GM21360 (cell line): ENCODE data around the gene TGFBR3.

Source experiments
- ATAC-seq: cut with Tn5 transposase; IDR thresholded peaks from one replicate; pipeline ENCODE4 v1.9.1; 2021; ENCODE audit warnings: mild to moderate bottlenecking, moderate library complexity; ENCODE audit not compliant: unreplicated experiment

The TGFBR3 gene

GRCh38 chr1:91661121-91661520, 224.8 kb downstream of the TGFBR3 start:
- ATAC-seq, result no peak

DNA sequence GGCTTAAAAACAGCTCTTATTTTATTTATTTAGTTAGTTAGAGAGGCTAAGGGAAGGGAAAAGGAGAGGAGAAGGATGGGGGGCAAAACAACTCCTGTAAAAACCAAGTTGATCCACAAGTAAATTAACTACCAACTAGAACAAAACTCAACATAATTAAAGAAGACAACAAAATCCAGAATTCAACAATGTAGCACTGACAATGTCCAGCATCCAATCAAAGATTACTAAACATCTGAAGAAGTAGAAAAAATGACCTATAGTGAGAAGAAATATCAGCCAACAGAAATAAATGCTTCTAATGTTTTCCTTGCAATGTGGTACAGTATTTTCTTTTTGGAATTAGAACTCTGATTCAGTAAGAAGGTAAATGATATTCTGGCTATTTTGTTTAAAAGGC, 225.2 kb downstream of the TGFBR3 start:
- no peak for ATAC-seq

GRCh38 chr1:91655912-91656449, 230.0 kb downstream of the TGFBR3 start:
- ATAC-seq, result no peak

- no peak for ATAC-seq
Measured at GRCh38 chr1:91653183-91653582, 232.8 kb downstream of the TGFBR3 start.

GRCh38 chr1:91651661-91652071, 234.3 kb downstream of the TGFBR3 start:
- ATAC-seq, result no peak

DNA sequence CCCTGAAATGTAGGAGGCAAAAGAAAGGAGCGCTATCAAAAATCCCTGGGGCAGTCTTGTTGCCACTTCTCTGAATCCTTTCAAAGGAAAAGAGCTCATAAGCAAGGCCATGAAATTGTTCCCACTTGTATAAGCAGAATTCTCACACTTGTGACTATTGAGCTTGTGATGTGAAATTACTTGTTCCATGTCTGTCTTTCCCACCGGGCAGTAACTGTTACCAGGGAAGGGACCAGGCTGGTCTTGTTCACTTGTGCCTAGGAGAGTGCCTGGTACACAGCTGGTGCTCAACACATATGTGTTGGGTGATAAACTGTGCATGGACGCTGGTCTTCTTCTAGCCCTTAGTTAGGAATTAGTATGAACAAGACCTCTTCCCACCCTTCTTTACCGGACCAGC, 234.7 kb downstream of the TGFBR3 start:
- ATAC-seq, result no peak

- no peak for ATAC-seq
Measured at GRCh38 chr1:91650764-91651163, 235.2 kb downstream of the TGFBR3 start.

DNA sequence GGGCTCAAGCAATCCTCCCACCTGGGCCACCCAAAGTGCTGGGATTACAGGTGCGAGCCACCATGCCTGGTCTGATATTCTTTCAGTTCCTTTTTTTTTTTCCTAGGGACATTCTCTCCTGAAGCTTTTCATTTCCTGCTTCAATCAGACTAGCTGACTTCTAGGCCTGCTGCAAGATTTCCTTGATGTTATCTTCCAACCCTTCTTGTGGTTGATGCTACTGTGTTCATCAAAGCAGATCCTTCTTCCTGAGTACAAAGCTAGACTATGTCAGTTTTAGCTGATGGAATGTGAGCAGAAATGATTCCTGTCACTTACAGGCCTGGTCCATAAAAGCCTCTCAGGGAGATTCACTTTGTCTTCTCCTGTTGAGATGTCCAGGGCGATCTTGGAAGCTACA, 238.9 kb downstream of the TGFBR3 start:
- ATAC-seq, result no peak

DNA sequence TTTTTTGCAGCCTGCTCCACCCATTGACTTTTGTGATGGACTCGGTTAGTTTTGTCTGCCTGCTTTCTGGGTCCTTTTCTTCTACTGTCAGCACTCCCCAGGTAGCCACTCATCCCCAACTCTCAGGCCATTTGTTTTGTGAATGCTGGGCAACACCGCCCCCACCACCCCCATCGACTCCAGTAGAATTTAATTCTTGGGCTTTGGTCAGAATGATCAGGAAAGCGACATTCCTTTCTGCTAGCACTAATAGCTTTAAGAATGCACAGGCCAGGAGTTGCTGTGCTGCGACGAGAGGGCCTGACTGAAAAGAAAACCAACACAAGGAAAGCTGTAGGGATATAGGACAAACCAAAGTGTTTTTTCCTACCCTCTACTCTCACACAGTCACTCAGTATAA, 240.9 kb downstream of the TGFBR3 start:
- ATAC-seq, result no peak

GRCh38 chr1:91643431-91643830, 242.5 kb downstream of the TGFBR3 start:
- no peak for ATAC-seq

DNA sequence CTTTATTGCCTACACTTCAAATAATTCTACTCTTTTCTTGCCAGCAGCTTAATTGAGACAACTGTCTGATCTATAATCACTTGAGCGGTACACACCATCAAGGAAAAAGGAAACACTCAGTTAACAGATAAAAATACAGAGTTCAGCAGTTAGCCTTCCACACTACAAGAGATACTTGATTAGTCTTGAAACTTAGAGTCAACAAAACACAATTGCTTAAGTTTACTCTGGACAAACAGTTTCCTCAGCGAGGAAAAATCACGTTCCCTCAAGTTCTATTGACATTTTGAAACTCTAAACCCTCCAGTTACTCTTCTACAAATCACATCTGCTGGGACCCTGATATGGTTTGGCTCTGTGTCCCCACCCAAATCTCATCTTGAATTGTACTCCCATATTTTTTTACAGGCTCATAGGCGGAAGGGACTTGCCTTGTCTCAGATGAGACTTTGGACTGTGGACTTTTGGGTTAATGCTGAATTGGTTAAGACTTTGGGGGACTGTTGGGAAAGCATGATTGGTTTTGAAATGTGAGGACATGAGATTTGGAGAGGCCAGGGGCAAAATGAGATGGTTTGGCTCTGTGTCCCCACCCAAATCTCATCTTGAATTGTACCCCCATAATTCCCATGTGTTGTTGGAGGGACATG, 244.9 kb downstream of the TGFBR3 start:
- no peak for ATAC-seq

DNA sequence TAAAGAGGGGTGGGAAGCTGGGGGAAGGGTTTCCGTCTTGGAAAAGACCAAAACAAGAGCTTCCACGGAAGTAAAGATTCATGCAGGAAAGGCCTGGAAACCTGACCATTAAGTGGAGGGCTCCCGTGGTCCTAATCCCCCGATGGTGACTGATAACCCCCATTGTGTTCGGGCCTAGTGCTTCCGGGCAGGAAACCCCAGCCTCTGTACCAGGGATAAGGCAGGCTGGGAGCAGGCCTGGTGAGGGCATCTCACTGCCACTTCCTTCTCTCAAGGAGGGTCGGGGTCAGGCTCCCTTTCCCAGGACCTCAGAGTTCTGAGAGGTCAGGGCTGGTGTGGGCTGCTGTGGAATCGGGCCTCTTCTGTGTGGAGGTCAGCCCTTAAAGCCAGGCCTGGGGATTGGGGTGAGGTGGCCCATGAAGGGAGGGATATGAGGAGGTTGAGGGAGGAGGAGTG, 248.4 kb downstream of the TGFBR3 start:
- ATAC-seq, result no peak

DNA sequence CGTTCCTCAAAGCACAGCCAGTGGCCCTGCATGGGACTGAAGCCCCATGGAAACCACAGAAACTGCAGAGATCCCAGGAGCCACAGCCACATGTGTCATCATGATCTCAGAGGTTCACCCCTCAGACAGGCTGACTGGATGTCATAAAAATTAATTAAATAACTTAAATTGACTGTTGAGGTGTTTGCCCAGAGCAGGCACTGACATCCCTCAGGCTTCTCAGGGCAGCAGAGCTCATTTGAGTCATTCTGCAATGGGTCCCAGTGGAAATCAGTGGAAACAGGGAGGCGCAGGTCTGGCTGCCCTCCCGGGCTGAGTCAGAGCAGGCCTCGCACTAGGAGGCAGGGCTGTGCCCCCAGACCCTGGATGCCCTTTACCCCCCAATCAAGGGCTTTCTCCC, 250.2 kb downstream of the TGFBR3 start:
- no peak for ATAC-seq

DNA sequence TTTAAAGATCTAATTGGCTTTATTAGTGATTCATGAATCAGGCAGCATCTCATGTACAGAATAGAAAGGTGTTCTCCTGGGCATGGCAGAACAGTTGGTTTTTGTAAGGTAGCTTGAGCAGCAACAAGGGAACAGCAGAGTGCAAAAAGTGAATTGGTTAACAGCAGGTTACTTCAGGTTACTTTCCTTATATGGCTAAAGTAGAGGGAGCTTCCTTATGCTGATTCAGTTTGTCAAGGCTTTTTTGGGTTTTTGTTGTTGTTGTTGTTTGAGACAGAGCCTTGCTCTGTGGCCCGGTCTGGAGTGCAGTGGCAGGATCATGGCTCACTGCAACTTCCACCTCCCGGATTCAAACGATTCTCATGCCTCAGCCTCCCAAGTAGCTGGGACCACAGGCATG, 252.5 kb downstream of the TGFBR3 start:
- ATAC-seq, result no peak

DNA sequence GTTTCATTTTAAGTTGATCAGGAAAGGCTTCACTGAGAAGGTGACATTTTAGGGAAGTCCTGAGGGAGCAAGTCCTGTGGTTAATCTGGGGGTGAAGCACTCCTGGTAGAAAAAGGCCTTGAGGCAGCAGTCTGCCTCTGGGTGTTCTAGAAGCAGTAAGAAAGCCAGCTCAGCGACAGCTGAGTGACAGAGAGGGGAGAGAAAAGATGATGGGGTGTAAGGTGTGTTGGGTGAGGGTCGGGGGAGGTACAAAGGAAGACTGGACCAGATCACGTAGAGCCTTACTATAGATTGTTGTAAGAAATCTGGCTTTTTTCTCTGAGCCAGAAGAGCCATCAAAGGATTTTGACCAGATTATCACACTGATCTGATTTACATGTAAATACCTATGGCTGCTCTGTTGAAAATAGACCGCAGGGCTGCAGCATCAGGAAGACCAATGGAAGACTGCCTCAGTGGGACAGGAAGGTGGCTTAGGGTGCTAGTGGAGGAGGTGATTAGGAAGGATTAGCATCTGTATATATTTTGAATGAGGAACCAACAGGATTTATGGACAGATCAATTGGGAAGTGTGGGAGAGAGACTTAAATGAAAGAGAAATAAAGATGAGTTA, 254.1 kb downstream of the TGFBR3 start:
- ATAC-seq, result no peak

DNA sequence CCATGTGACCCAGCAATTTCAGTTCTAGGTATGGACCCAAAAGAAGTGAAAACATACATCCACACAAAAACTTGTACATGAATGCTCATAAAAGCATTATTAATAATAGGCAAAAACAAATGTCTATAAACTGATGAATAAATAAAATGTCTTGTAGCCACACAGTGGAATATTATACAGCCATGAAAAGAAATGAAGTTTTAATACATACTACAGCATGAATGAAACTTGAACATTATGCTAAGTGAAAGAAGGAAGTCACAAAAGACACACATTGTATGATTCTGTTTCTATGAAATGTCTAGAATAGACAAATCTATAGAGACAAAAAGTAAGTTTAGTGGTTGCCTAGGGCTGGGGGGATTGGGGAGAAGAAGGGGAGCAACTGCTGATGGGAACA, 255.1 kb downstream of the TGFBR3 start:
- ATAC-seq, result no peak
